ENCODE measurements around the gene PREX1.

The PREX1 gene

GRCh38 chr20:48752963-48753362 is 74.8 kb downstream of the PREX1 start:
- Mint-ChIP-seq H3K27ac (no peak overlapping the region), H3K4me1 (peaks cover 28% of the 10 kb centered on the region), H3K36me3 (ENCODE audit: low read depth) (peaks cover 8% of the 10 kb centered on the region), H3K9me3 (peaks cover 2% of the 10 kb centered on the region), H3K4me3 (no peak overlapping the region), H3K27me3 (ENCODE audit: low read depth) (peaks cover 19% of the 10 kb centered on the region)
- no peak for TF ChIP-seq CTCF (IDR thresholded peaks at IDR 0.05; ENCODE audit: unreplicated experiment in 3 of 3)

- Mint-ChIP-seq H3K27ac (peak overlapping the region in 1 of 3 experiments; percentile 77), H3K27me3 (ENCODE audit: low read depth) (peaks cover 17% of the 10 kb centered on the region), H3K4me3 (no peak overlapping the region), H3K36me3 (ENCODE audit: low read depth) (peaks cover 5% of the 10 kb centered on the region), H3K4me1 (peaks cover 29% of the 10 kb centered on the region), H3K9me3 (peaks cover 2% of the 10 kb centered on the region)
- TF ChIP-seq CTCF (IDR thresholded peaks at IDR 0.05; ENCODE audit: unreplicated experiment in 3 of 3), result no peak
These were observed 75.9 kb downstream of the PREX1 start for GRCh38 chr20:48751871-48752270.

GRCh38 chr20:48750941-48751635 is 76.7 kb downstream of the PREX1 start:
- H3K36me3 Mint-ChIP-seq (ENCODE audit: low read depth), result peaks cover 5% of the 10 kb centered on the region
- TF ChIP-seq CTCF (IDR thresholded peaks at IDR 0.05; ENCODE audit: unreplicated experiment in 3 of 3), result no peak
- no peak overlapping the region for H3K4me3 Mint-ChIP-seq

GRCh38 chr20:48750376-48750775 is 77.4 kb downstream of the PREX1 start:
- peaks cover 2% of the 10 kb centered on the region for H3K9me3 Mint-ChIP-seq
- H3K36me3 Mint-ChIP-seq (ENCODE audit: low read depth), result peaks cover 4% of the 10 kb centered on the region
- H3K27me3 Mint-ChIP-seq (ENCODE audit: low read depth), result peaks cover 15% of the 10 kb centered on the region
- peaks cover 29% of the 10 kb centered on the region for H3K4me1 Mint-ChIP-seq
- no peak overlapping the region for H3K4me3 Mint-ChIP-seq
- peak overlapping the region in 1 of 3 experiments; percentile 21 for H3K27ac Mint-ChIP-seq
- TF ChIP-seq CTCF (IDR thresholded peaks at IDR 0.05; ENCODE audit: unreplicated experiment in 3 of 3), result no peak

More at GRCh38 chr20:48750941-48751635, 76.7 kb downstream of the PREX1 start:
- Mint-ChIP-seq H3K27ac (peak overlapping the region in 1 of 3 experiments; percentile 17), H3K4me1 (peaks cover 29% of the 10 kb centered on the region), H3K27me3 (ENCODE audit: low read depth) (peaks cover 15% of the 10 kb centered on the region), H3K9me3 (peaks cover 2% of the 10 kb centered on the region)

- peaks cover 29% of the 10 kb centered on the region for H3K4me1 Mint-ChIP-seq
- no peak overlapping the region for H3K4me3 Mint-ChIP-seq
- TF ChIP-seq CTCF (IDR thresholded peaks at IDR 0.05; ENCODE audit: unreplicated experiment in 3 of 3), result no peak
- H3K27me3 Mint-ChIP-seq (ENCODE audit: low read depth), result peaks cover 15% of the 10 kb centered on the region
- H3K36me3 Mint-ChIP-seq (ENCODE audit: low read depth), result no peaks in the 10 kb centered on the region
- no peak overlapping the region for H3K27ac Mint-ChIP-seq
- H3K9me3 Mint-ChIP-seq, result peaks cover 2% of the 10 kb centered on the region
These were observed 78.4 kb downstream of the PREX1 start for GRCh38 chr20:48749437-48749836.

- Mint-ChIP-seq H3K4me3 (no peak overlapping the region), H3K9me3 (no peaks in the 10 kb centered on the region), H3K27ac (peak overlapping the region in 1 of 3 experiments; percentile 0), H3K4me1 (peaks cover 25% of the 10 kb centered on the region), H3K36me3 (ENCODE audit: low read depth) (no peaks in the 10 kb centered on the region), H3K27me3 (ENCODE audit: low read depth) (peaks cover 15% of the 10 kb centered on the region)
- TF ChIP-seq CTCF (IDR thresholded peaks at IDR 0.05; ENCODE audit: unreplicated experiment in 3 of 3), result no peak
These were observed 79.2 kb downstream of the PREX1 start for GRCh38 chr20:48748556-48748955.
